SU-DHL-6 (cell line): ENCODE data around the gene ANKS1A.

ENCODE experiments used
- CTCF ChIP-seq: fragments of 200-600 bp; sonication (generic); IDR thresholded peaks from one replicate; pipeline ENCODE4 v1.5.1; 2017; ENCODE audit warnings: antibody characterized with exemption, mild to moderate bottlenecking, low read length, moderate library complexity; ENCODE audit not compliant: insufficient read depth, poor library complexity, severe bottlenecking
- EZH2phosphoT487 ChIP-seq: fragments of 200-600 bp; sonication (generic), shearing (Covaris generic); conservative IDR thresholded peaks from 2 replicates; pipeline ENCODE4 v1.6.1; 2018; ENCODE audit warnings: mild to moderate bottlenecking, antibody characterized with exemption, low read length, moderate library complexity, mixed read lengths

- TF ChIP-seq CTCF (no peak), EZH2phosphoT487 (no peak)
Measured at GRCh38 chr6:35072698-35073055, 183.6 kb downstream of the ANKS1A start.
